RPMI8226 (cell line): ENCODE measurements around the gene PDE11A.

Experiments used
- DNase-seq: peaks from one replicate; pipeline ENCODE4 v3.0.0-alpha.2; 2015

PDE11A gene

GRCh38 chr2:177756336-177756735 lies 316.2 kb downstream of the PDE11A start:
- DNase-seq, result no peak

- no peak for DNase-seq
Measured at GRCh38 chr2:177754492-177754873, 318.1 kb downstream of the PDE11A start.

GRCh38 chr2:177753682-177754491 lies 318.7 kb downstream of the PDE11A start:
- peak; percentile 28 for DNase-seq

DNA sequence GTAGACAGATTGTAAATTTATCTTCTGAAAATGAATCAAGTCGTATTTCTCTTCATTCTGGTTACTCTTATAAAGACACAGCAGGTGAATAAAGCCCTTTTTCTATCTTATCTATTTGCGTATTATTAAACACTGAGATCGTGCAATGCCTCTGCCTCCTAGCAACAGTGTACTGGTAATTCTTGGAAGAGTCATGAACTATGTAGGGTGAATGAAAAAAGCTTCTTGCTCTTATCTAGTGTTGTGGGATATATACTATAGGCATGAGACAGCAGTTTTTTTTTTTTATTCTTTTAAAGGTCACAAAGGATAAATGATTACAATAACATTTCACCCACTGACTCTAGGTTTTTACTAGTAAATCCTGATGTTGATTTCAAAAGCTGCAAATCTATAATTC lies 324.2 kb downstream of the PDE11A start:
- DNase-seq, result no peak

- DNase-seq, result no peak
Measured at GRCh38 chr2:177747384-177747783, 325.2 kb downstream of the PDE11A start.

DNA sequence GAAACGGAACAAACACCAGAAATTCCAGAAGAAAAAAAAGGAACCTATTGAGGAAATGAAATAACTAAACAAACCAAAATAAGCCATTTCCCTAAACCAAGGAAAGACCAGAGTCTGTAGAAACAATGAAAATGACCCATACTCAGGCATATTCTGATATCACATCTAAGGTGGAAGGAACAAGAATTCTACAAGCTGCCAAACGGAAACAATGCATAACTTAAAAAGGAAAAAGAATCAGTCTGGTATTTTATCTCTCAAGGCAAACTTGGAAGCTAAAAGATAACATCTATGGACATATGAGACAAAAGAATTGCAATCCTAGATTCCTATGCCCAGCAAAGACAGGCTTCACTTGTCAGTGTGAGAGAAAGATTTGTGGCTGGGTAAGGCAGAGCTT lies 326.2 kb downstream of the PDE11A start:
- DNase-seq, result no peak

- no peak for DNase-seq
Measured at GRCh38 chr2:177745531-177745930, 327.0 kb downstream of the PDE11A start.

DNA sequence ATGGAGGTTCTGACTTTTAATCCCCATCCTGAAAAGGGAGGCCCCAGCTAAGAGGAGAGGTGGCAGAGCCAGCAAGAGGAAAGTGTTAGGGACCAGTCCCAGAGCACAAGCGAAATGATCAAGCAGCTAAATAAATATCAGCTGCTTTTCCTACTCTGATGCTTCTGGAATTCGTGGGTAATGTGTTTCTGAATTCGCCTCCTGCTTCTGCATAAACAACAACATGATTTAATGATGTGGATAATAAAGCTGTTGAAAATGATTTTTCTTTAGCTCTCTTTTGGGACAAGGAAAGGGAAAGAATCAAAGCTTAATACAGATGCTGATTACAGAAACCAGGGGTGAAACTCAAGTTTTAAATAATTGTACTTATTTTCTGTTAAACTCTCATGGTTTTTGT lies 329.7 kb downstream of the PDE11A start:
- no peak for DNase-seq

DNA sequence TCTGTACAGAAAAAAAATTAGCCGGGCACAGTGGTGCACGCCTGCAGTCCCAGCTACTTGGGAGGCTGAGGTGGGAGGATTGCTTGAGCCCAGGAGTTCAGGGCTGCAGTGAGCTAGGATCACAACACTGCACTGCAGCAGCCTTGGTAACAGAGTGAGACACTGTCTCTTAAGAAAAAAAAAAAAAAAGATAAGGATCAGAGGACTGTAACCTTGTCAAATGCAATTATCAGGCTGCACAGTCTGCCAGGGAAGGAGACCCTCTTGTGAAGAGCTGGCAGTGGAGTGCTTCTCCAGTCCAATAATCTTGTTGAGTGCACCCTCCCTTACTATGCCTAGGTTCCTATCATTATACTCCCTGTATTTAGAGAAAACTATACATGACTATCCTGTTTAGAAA lies 330.7 kb downstream of the PDE11A start:
- no peak for DNase-seq

DNA sequence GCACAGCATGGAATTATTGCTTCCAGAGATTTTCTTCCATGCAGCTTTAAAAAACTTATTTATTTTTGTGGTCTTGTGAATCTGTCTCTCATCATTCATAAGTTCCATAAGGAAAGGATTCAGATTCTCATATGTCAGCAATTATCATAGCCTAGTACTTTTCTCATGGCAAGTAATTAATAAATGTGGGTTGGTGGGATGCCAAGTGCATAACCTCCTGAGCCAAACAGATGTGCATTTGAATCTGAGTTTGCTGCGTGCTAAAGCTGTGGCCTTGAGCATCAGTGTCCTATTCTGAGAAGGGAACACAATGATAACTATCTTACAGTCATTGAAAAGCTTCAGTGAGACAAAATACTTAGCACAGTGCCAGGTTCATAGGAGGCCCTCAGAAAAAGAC lies 331.9 kb downstream of the PDE11A start:
- no peak for DNase-seq

DNA sequence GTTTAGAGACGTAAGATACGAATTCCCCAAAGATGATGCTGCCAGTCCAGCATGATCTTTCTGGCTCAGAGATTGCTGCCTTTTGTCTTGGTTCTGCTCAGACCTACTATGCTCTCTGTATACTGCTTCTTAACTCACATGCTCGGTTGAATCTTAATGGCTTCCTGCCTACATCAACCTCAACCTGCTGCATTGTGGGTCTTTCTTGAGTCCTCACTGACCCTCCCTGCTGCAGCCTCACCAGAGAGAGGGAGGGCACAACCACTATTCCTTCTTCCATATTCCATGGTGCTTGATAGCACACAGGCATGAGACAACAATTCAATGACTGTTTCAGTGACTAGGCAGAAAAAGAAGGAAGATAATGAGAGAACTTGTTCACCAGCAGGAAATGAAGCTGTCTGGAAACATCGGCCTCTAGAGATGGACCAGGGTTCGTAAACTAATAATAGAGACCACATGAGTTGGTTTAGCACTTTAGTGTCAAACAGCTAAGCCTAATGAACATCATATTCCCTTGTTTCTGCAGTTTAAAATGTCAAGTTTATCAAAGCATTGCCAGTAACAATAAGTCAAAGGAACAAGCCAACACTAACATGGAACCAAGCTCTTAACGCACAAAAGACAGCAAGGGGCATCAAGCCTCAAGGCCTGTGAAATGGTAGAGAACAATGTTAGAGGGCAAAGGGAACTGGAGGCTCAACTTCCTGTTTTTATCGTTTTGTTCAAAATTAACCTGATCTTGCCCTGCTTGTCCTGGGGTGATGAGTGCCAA lies 333.9 kb downstream of the PDE11A start:
- DNase-seq, result no peak

DNA sequence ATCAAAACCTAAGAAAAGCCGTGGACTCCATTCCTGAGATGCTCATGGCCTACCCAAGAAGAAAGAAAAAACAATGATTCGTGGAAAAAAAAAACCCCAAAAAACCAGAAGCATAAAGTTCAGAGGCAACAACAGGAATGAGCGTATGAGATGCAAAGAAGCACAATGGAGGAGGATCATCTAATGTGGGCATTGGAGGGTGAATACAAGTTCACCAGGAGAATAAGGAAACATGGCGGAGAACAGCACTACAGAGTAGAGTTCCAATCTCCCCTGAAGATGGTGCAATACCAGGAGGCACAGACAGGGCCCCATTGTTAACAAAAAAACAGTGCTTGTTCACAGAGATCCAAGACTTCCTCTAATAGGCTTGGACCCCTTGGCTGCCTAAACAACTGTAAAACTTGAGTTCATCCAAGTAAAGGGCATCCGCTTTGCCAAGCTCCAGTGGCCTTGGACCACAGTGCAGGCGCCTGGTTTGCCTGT lies 337.2 kb downstream of the PDE11A start:
- no peak for DNase-seq

DNA sequence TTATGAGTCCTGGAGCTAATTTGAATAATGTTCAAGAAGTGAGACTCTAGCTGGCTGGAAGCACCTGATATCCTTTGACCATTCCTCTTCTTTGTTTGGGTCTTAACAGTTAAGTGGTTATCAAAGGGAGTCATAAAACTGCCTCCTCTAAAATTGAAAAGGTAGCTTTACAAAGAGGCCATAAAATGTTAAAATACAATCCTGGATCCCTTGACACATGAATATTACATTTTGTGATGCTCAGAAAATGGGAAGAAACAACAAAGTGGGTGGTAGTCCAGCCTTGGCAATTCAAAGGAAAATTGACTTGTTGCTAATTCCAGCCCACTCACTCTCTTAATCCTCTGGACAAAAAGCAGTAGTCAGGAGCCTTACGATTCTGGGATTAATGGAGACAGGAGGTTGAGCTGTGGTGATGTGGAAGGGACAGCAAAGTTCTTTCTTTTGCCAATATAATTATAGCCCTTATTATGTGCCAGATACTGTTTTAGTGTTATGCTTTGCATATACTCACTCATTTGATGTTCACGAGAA lies 339.2 kb downstream of the PDE11A start:
- DNase-seq, result no peak

- no peak for DNase-seq
Measured at GRCh38 chr2:177731384-177731783, 341.2 kb downstream of the PDE11A start.

DNA sequence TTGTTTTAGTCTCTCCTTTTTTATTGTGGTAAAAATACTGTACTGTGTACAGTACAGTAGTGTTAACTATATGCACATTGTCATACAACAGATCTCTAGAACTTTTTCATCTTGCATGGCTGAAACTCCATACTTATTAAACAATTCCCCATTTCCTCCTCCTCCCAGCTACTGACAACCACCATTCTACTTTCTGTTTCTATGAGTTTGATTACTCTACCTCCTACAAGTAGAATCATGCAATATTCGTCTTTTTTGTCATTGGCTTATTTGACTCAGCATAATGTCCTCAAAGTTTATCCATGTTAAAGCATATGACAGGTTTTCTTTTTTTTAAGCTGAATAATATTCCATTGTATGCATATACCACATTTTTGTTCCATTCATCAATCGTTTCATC lies 341.8 kb downstream of the PDE11A start:
- DNase-seq, result no peak

- no peak for DNase-seq
Measured at GRCh38 chr2:177730363-177730762, 342.2 kb downstream of the PDE11A start.

DNA sequence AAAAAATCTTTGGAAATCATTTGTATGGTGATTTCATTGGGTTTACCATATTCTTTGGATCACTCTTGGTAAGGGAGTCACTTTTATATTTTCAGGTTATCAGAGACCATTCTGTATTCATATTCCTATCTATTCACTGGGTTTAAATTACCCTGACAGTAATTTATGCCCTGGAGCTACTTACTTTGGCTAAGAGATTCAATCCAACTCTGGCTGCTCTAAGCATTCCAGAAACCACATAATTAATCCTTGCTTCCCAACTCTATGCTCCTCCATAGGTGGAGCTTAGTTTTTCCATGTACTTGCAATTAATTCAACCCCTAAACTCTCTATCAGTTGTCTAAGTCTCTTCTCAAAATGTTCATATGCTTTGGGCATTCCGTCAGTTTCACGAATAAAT lies 343.7 kb downstream of the PDE11A start:
- DNase-seq, result no peak

DNA sequence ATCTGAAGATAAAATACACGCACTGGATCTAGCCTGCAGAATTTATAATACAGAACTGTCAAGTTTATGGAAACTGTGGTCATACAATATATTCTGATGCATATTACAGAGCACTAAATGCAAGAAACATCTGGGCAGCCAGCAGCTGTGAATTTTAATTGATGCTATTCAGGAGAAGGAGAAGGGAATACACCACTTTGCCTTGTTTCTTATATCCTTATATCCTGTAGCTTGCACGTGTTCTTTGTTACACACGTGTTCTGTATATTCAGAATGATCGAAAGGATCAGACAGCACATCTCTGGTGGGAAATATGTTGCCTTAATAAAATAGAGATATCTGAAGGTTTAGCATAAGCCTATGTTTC lies 344.2 kb downstream of the PDE11A start:
- DNase-seq, result no peak

- DNase-seq, result no peak
Measured at GRCh38 chr2:177727577-177728398, 344.8 kb downstream of the PDE11A start.

DNA sequence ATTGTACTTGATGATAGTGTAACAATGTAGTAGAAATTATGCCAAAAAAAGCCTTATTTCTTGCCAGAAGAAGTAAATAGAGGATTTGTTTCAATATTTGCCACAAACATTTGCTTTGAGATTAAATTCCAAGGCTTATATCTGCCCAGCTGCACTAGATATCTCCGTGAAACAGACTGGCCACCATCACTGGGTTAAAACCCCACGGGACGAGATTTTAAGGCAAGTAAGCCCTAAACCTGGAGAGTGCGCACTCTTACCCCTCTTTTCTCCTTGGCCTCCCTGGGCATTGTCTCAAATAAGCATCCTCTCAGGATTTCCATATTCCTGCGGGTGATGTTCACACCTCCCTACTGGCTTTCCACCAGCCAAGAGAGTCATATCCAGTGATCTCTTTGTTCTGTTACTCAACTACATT lies 345.6 kb downstream of the PDE11A start:
- DNase-seq, result no peak

DNA sequence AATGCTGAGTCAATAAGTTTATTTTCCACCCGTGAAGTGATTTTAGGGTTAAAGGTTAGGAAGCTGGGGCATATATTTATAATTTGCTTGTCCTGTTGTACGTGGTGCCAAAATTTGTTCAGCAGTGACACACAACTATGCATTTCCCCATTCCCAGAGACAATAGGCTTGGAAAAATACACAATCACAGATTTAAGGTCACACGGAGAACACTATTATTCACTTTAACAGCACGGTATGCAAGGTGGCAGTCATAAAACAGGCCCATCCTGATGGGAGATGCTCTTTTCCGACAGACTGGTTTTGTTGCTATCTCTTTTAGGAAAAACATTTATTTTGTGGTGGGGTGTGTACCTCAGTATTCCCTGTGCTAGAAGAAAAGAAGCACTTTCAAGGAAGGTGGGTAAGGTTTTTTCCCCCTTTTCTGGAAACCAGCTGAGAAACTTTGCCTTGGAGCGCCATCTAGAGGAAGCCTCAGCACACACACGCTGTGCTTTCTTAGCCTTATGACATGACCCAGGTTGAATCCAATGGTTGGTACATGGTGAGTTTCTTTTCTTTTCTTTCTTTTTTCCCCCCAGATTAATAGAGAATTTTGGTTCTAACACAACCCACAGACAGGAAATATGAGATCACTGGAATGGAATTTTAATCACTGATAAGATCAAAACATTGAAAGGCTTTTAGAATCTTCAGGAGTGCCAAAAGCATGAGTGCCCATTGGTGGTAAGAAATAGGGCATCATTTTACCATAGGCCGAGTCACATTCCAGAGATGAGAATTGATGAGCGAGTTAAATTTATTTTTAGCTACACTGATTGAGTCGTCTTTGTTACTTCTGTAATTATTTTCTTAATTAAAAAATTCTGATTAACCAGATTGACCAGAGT lies 347.9 kb downstream of the PDE11A start:
- DNase-seq, result peak; percentile 56

GRCh38 chr2:177723235-177723634 lies 349.3 kb downstream of the PDE11A start:
- no peak for DNase-seq
